Colonic mucosa (tissue), 4 donors: ENCODE measurements around the gene NT5DC1. TPM values are rescaled to one million over a fixed set of nuclear protein-coding genes. Genes with fewer than 3 reads are reported as not detected.

Experiments
- DNase-seq: peaks from one replicate; pipeline ENCODE4 v3.0.0-alpha.2; 2020
- H3K27ac ChIP-seq: fragments of 200-600 bp; one replicate; pipeline ENCODE4 v1.8.0; 2021
- H3K27me3 ChIP-seq: fragments of 200-600 bp; one replicate; pipeline ENCODE4 v1.8.0; 2021
- H3K36me3 ChIP-seq: fragments of 200-600 bp; one replicate; pipeline ENCODE4 v1.8.0; 2021
- H3K4me1 ChIP-seq: fragments of 200-600 bp; one replicate; pipeline ENCODE4 v1.8.0; 2021; ENCODE audit warnings: mild to moderate bottlenecking
- H3K4me3 ChIP-seq: fragments of 200-600 bp; one replicate; pipeline ENCODE4 v1.8.0; 2021
- H3K9ac ChIP-seq, 2 donors: one replicate each; pipeline ENCODE4 v1.7.0; 2013; ENCODE audit warnings: control low read depth in 2 of 2, low read depth in 2 of 2, low read length in 2 of 2
- H3K9me3 ChIP-seq: fragments of 200-600 bp; one replicate; pipeline ENCODE4 v1.8.0; 2021
- CTCF ChIP-seq: fragments of 200-600 bp; IDR thresholded peaks from one replicate; pipeline ENCODE4 v1.8.0; 2022; ENCODE audit warnings: antibody characterized with exemption, mild to moderate bottlenecking
- intact Hi-C: fragments of 100-400 bp; cut with DNase I; formaldehyde crosslinking; loops from one replicate; pipeline ENCODE4 v1.14.1; 2022
- total RNA-seq, 2 donors: library from RNA; stranded (reverse); fragmentation: NEBNext Ultra II Directional in 1 of 2; extraction: Animal tissue kit (Norgen Biotek cat#: 25700) in 1 of 2; gene quantifications; one replicate each; pipeline ENCODE4 v1.2.1, GENCODE V29; 2021
- donor health status: healthy.
- donor health status: DM: no; HTN: no; CAD: no.
- donor health status: DM: no; HTN: no; CAD: no.

Gene NT5DC1
- total RNA-seq, 2 donors from 2014 or later, result 49.8 to 50.1 TPM

- Histone ChIP-seq H3K27me3 (no peaks in the 10 kb centered on the region), H3K27ac (no peak overlapping the region), H3K9me3 (no peaks in the 10 kb centered on the region), H3K9ac (no peak overlapping the region), H3K4me1 (no peaks in the 10 kb centered on the region), H3K36me3 (no peaks in the 10 kb centered on the region), H3K4me3 (no peak overlapping the region)
- no peak for DNase-seq
- TF ChIP-seq CTCF, result no peak
- intact Hi-C loops, result no loop called here
Measured at GRCh38 chr6:116292553-116292952, 191.9 kb downstream of the NT5DC1 start.

- Histone ChIP-seq H3K4me1 (no peaks in the 10 kb centered on the region), H3K9ac (no peak overlapping the region), H3K27ac (no peak overlapping the region), H3K4me3 (no peak overlapping the region), H3K27me3 (no peaks in the 10 kb centered on the region), H3K36me3 (no peaks in the 10 kb centered on the region), H3K9me3 (no peaks in the 10 kb centered on the region)
- intact Hi-C loops, result no loop called here
- DNase-seq, result no peak
- TF ChIP-seq CTCF, result no peak
Measured at GRCh38 chr6:116298273-116298672, 197.6 kb downstream of the NT5DC1 start.

GRCh38 chr6:116298973-116299372, 198.3 kb downstream of the NT5DC1 start:
- DNase-seq, result no peak
- no peaks in the 10 kb centered on the region for H3K9me3 ChIP-seq
- no peak overlapping the region for H3K4me3 ChIP-seq
- no peak overlapping the region for H3K9ac ChIP-seq
- no peaks in the 10 kb centered on the region for H3K36me3 ChIP-seq
- TF ChIP-seq CTCF, result no peak
- no peaks in the 10 kb centered on the region for H3K4me1 ChIP-seq
- intact Hi-C loops, result no loop called here
- no peaks in the 10 kb centered on the region for H3K27me3 ChIP-seq
- no peak overlapping the region for H3K27ac ChIP-seq

Other genes starting within 250 kb of the NT5DC1 start
- gene FRK, start 40.0 kb upstream of the NT5DC1 start, total RNA-seq, result 10 to 100 TPM; 25.9 to 27.1 TPM
- not detected for gene COL10A1, start 25.3 kb downstream of the NT5DC1 start, total RNA-seq
- 1 to 10 TPM; 7.0 to 8.3 TPM for gene TSPYL4, start 153.2 kb downstream of the NT5DC1 start, total RNA-seq
- 10 to 100 TPM; 82.9 to 94.3 TPM for gene TSPYL1, start 179.1 kb downstream of the NT5DC1 start, total RNA-seq